ENCODE results near the gene WDR27. TPM values are rescaled to one million over a fixed set of nuclear protein-coding genes. Genes with fewer than 3 reads are reported as not detected.

Gene WDR27
- total and polyA plus RNA-seq, 2 donors: 15.9 to 54.5 TPM

- H3K36me3 ChIP-seq (ENCODE audit: insufficient read depth): no peaks in the 10 kb centered on the region
- DNase-seq (ENCODE audit: extremely low spot score): no peak
- 86% methylated on average over 4 of the region's 4 CpGs for WGBS
- H3K4me1 ChIP-seq (ENCODE audit: insufficient read depth): no peaks in the 10 kb centered on the region
- H3K4me3 ChIP-seq (ENCODE audit: low read depth, low read length): no peak overlapping the region
- H3K27ac ChIP-seq (ENCODE audit: low read depth): no peak overlapping the region
These were observed 292.0 kb downstream of the WDR27 start for GRCh38 chr6:169409742-169410312.

- no peaks in the 10 kb centered on the region for H3K36me3 ChIP-seq (ENCODE audit: insufficient read depth)
- DNase-seq (ENCODE audit: extremely low spot score): no peak
- no peak overlapping the region for H3K4me3 ChIP-seq (ENCODE audit: low read depth, low read length)
- no peaks in the 10 kb centered on the region for H3K4me1 ChIP-seq (ENCODE audit: insufficient read depth)
- WGBS: 50% methylated on average over 5 of the region's 5 CpGs
- no peak overlapping the region for H3K27ac ChIP-seq (ENCODE audit: low read depth)
These were observed 294.5 kb downstream of the WDR27 start for GRCh38 chr6:169407325-169407724.

Other genes with a start within 250 kb of the WDR27 start
- 48.2 TPM for gene C6orf120, start 97 bp upstream of the WDR27 start, total RNA-seq
- 21.7 TPM for gene C6orf120, start 97 bp upstream of the WDR27 start, polyA plus RNA-seq
- gene PHF10, start 22.5 kb upstream of the WDR27 start, total RNA-seq: 76.1 TPM
- 44.2 TPM for gene PHF10, start 22.5 kb upstream of the WDR27 start, polyA plus RNA-seq
- gene DYNLT2, start 49.5 kb upstream of the WDR27 start, total RNA-seq: 2.4 TPM
- gene DYNLT2, start 49.5 kb upstream of the WDR27 start, polyA plus RNA-seq: 1.6 TPM
- 34.9 TPM for gene ERMARD, start 49.6 kb upstream of the WDR27 start, total RNA-seq
- gene ERMARD, start 49.6 kb upstream of the WDR27 start, polyA plus RNA-seq: 19.7 TPM